Gastroesophageal sphincter (tissue), 3 donors: Measurements from ENCODE around the gene UBL5.
A peak's percentile ranks its signal among the peaks of the same experiment; 100 is the strongest.

Source experiments
- CTCF ChIP-seq, 4 experiments: fragments of 200-600 bp in 2 of 4; fragments of 450-650 bp in 2 of 4; sonication (generic) in 1 of 4; IDR thresholded peaks; one replicate each; pipeline ENCODE4 v1.5.1; 2017 to 2019; ENCODE audit warnings: antibody characterized with exemption in 4 of 4, mild to moderate bottlenecking in 2 of 4, moderate library complexity in 2 of 4
- EP300 ChIP-seq: sonication (generic); formaldehyde crosslinking; IDR thresholded peaks from one replicate; pipeline ENCODE4 v1.6.1; 2017; ENCODE audit warnings: antibody characterized with exemption, mild to moderate bottlenecking
- POLR2A ChIP-seq, 2 donors: fragments of 450-650 bp; IDR thresholded peaks; one replicate each; pipeline ENCODE4 v1.6.1; 2017; ENCODE audit warnings: antibody characterized with exemption in 2 of 2, mild to moderate bottlenecking in 2 of 2, moderate library complexity in 1 of 2
- POLR2AphosphoS5 ChIP-seq: sonication (generic); formaldehyde crosslinking; IDR thresholded peaks from one replicate; pipeline ENCODE4 v1.6.1; 2017; ENCODE audit warnings: antibody characterized with exemption

- TF ChIP-seq CTCF (IDR thresholded peaks at IDR 0.05) (peak in 3 of 4 experiments; percentile 32 to 45 (median 42)), POLR2AphosphoS5 (peak; percentile 14), POLR2A (IDR thresholded peaks at IDR 0.05) (no peak), EP300 (no peak)
Observed at GRCh38 chr19:9847087-9847671, 19.5 kb downstream of the UBL5 start.
